ENCODE data around the gene DOCK3.
A peak's percentile ranks its signal among the peaks of the same experiment; 100 is the strongest.
"Not testable (repeated sequence)": the region's sequence is repeated elsewhere in the genome, so short reads cannot be mapped to it uniquely, and the experiment has no call there.

The DOCK3 gene

DNA sequence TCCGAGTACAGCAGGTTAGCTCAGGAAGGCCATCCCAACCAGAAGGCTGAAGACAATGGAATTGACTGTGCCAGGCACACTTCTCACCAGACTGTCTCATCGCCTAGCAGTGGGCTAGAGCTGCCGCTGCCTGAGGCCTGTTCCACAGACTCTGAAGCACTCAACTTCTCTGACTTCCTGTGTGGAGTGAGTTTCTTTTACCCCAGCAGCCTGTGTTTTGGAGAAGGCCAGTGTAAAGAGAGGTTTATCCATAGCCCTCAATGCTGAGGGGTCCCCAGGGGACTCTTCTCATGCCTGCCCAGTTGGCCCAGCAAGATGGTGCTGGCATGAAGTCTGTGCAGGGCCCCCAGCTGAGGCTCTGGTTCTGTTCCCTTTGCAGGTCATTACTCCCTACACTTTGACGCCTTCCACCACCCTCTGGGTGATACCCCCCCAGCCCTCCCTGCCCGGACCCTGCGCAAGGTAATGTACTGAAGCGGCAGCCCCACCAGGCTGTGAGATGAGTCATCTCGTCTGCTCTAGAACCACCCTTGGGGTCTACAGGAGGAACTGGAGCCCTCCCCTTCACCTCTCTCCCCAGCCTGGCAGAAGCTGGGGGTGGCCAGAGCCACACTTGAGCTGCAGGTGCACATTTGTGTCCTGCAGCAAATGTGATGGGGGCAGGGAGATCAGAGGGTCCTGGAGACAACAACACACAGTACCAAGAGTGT, 705.2 kb downstream of the DOCK3 start:
- no peak for DNase-seq

DNA sequence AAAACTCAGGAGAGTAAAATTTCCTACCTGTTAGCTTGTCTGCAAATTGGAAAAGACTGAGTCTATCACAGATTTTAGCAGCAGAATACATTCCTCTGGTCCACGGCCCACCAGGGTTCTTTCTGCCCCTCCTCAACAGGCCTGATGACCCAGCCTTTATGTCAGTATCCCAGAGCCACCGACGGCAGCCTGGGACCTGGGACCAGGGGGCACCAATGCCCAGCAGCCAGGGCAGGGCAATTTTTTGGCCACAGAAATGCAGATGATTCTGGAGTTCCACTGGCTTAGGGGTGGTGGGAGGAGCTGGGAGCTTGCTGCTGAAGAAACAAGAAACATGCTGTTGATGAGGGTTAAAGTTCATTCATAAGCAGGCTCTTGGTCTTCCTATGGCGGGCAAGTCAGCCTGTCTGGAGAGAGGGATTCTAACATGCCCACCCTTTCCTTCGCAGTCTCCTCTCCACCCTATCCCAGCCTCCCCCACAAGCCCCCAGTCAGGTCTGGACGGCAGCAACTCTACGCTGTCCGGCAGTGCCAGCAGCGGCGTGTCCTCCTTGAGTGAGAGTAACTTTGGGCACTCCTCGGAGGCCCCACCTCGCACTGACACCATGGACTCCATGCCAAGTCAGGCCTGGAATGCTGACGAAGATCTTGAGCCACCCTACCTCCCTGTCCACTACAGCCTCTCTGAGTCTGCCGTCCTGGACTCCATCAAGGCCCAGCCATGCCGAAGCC, 706.0 kb downstream of the DOCK3 start:
- DNase-seq, result no peak

DNA sequence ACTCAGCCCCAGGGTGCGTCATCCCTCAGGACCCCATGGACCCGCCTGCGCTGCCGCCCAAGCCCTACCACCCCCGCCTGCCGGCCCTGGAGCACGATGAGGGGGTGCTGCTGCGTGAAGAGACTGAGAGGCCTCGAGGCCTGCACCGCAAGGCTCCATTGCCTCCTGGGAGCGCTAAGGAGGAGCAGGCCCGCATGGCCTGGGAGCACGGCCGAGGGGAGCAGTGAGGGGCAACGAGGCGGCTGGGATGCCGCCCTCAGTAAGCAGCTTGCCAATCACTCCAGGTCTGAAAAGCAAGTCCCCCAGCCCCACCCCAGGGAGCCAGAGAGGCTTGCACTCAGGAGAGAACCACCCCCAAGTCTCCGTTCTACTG, 706.6 kb downstream of the DOCK3 start:
- DNase-seq, result no peak

DNA sequence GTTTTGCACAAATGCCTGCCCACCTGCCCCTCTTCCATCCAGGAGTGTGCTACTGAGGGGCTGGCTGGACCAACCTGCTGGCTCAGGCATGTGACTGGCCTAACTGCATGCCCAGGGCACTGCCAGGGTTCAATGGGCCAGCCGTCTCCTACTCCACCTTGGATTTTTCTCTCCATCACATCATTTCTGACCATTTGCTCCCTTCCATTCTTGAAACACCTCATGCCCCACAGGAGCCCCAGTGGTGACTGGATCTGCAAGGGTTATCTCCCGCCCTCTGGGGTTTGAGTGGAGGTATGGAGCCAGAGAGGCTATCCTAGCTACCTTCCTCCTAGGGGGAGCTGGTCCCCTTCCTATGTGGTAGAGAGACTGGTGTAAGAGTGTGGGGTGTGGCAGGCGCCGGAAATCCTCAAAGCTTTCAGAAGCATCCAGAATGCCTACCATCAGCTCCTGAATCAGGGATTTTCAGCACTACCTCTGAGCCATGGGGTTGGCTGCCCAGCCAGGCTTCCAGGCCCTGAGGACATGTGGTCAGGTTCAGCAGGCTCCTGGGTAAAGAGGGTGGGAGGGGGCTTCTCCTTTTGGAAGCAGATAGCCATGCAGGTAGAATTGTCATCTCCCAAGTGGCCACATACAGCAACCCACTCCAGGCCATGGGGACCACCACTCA, 707.5 kb downstream of the DOCK3 start:
- no peak for DNase-seq

DNA sequence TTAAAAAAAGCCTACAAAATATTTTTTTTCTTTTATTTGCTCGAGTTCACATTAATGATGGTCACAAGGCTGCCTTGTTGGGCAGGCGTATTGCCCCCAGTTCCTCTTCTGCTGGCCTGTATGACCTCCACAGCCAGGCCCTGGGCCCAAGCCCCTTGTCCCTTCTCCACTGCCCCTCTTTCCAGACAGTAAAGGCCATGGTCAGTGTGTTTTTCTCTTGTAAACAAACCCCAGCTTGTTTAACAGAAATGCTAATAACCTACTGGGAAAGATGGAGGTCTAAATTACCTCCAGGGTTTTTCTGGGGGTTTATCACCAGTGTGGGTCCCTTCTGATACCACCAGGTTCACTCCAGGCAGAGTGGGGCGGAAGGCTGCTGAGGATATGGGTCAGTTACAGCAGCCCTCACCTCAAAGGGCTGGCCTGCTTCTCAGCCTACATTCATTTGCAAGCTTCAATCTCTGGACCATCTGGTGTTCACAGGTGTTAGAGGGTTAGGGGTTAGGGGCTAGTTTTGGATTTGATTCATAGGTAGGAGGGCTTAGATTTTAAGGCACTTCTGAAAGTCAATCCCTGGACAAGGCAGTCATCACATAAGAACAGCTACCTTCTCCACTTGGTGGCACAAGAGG, 708.3 kb downstream of the DOCK3 start:
- no peak for DNase-seq

DNA sequence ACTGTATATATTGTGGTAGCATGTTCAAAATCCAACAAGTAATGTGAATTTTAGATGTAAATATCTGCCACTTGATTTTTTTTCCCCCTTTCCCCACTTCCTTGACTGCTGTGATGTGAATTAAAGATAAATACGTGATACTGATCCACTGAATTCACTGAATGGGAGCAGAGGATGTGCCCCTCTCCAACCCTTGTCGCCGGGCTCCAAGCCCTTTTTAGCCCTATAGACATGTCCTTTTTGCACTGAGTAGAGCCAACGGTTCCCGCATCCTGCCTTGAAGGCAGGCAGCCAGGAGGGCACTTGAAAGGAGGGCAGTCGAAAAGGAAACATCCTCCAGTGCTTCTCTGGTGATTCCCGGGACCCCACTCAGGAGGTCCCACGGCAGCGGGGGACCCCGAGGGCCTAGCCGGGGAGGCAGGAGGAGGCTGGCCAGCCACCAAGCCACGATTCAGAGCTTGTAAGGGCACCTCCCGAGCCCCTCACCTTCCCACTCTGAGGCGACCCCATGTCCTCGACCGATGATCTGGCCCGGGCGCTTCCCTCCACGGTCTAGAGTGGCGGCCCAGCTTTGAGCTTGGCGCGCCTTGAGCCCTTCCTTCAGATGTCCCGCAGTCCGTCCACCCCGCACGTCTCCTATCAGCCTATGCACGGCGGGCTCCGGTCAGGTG, 709.5 kb downstream of the DOCK3 start:
- peak; percentile 18 for DNase-seq

DNA sequence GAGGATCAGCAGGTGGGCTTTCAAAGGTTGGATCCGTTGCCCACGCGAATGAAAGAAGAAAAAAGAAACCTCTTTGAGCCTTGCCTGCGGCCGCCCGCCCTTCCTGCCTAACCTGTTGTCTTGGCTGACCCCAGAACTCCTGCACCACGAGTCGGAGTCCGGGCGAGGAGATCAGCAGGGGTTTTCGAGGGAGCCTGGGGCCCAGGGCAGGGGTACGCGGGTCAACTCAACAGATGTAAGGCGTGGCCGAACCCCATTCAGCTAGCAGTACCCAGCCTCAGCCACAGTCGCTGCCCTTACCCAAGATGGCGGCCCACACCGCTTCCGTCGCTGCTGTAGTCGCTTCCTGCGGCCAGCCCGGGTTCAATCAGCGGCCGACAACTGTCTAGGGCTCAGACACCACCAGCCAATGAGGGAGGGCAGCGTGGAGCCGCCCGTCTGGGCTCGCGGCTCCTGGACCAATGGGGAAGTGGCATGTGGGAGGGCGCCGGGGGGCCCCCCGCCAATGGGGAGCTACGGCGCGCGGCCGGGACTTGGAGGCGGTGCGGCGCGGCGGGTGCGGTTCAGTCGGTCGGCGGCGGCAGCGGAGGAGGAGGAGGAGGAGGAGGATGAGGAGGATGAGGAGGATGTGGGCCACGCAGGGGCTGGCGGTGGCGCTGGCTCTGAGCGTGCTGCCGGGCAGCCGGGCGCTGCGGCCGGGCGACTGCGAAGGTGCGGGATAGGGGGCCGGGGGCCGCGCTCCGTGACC, 710.2 kb downstream of the DOCK3 start, which contains the start of gene MANF:
MANF (plus strand) TSS at position 566 of the 748 bp plus-strand sequence; CDS start at position 618, 52 bp downstream.
- DNase-seq, result peak; percentile 98

DNA sequence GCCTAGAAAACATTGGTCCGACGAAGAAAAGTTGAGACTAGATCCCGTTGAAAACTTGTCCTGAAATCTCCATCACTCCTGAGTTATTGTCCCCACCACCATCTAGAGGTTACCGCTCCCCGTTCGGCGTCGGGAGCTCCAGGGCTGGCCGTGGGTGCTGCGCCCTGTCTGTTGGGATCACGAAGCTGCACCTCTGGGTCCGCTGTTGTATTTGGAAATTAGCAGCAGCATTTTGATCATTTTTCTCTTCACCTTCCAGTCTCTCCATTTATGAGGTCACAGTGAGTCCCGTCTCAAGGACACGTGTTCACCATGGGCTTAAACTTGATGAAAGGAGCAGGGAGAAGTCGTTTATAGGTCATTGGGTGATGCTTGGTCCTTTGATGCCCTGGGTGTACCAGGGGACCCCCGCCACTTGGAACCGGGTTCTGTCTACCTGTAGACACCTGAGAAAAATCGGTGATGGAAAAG, 710.9 kb downstream of the DOCK3 start:
- peak; percentile 22 for DNase-seq

DNA sequence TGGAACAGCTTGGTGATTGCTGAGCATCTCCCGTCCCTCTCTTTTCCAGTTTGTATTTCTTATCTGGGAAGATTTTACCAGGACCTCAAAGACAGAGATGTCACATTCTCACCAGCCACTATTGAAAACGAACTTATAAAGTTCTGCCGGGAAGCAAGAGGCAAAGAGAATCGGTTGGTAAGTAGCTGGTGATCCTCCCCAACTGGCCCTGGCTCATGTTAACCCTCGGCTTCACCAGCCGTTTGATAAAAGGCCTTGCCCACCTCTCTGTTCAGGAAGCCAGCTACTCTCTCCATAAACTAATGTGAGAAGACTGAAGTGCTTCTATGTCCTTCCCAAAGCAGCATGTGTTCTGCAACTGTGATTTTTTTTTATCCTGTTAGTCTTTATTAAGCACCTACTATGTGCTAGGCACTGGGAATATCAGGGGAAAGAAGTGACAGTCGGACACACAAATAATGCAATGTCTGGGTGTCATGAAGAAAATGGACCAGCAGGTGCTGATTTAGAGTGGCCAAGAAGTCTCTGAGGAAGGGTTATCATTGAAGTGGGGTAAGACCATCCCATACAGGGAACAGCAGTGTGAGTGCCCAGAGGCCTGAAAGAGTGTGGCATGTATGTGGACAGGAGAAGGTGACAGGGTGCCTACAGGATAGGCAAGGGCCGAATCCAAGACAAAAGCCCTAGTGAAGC, 711.6 kb downstream of the DOCK3 start:
- DNase-seq, result no peak

DNA sequence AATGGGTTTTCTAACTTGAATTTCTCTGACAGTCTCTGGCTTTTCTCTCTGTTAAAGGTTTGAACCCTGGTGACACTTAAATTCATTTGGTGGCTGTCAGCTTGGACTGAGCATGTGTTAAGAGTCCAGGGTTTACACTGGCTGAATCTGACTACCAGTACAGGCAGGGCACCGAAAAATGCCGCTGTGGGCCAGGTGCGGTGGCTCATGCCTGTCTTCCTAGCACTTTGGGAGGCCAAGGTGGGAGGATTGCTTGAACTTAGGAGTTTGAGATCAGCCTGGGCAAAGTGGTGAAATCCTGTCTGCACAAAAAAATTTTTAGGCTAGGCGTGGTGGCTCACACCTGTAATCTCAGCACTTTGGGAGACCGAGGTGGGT, 712.1 kb downstream of the DOCK3 start:
- DNase-seq, result no peak

DNA sequence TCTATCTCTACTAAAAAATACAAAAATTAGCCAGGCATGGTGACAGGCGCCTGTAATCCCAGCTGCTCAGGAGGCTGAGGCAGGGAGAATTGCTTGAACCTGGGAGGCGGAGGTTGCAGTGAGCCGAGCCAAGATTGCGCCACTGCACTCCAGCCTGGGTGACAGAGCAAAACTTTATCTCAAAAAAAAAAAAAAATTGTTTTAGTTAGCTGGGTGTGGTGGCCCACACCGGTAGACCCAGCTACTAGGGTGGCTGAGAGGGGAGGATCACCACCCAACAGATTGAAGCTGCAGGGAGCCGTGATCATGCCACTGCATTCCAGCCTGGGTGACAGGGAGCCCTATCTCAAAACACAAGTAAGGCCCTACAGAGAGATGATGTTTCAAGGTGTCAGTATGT, 712.6 kb downstream of the DOCK3 start:
- DNase-seq, result not testable (repeated sequence)

DNA sequence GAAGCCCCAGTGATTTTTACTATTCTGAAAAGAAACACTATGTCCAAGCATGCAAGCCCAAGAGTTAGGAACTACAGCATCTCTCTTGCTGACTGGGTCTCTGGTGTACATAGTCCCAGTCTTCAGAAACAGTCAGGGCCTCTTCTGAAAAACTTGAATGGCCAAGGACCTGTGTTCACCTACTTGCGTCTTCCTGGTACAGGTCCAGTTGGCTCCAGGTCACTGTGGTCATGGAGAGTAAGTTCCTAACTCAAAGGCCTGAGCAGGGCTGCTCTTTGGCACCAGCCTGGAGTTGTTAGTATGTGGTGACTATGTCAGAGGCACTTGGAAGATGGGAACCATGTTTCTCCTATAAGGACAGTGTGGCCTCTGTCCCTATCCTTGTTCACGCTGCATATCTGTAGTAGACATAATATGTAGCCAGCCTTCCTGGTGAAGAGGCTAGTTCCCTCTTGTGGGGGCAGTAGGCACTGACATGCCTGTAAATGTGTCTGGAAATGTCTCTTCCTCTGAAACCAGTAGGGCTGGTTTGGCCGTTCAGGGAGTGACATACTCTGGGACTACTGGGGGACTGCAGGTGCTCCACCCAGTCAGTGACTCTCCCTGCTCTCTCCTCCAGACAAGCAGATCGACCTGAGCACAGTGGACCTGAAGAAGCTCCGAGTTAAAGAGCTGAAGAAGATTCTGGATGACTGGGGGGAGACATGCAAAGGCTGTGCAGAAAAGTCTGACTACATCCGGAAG, 713.7 kb downstream of the DOCK3 start:
- DNase-seq, result no peak

DNA sequence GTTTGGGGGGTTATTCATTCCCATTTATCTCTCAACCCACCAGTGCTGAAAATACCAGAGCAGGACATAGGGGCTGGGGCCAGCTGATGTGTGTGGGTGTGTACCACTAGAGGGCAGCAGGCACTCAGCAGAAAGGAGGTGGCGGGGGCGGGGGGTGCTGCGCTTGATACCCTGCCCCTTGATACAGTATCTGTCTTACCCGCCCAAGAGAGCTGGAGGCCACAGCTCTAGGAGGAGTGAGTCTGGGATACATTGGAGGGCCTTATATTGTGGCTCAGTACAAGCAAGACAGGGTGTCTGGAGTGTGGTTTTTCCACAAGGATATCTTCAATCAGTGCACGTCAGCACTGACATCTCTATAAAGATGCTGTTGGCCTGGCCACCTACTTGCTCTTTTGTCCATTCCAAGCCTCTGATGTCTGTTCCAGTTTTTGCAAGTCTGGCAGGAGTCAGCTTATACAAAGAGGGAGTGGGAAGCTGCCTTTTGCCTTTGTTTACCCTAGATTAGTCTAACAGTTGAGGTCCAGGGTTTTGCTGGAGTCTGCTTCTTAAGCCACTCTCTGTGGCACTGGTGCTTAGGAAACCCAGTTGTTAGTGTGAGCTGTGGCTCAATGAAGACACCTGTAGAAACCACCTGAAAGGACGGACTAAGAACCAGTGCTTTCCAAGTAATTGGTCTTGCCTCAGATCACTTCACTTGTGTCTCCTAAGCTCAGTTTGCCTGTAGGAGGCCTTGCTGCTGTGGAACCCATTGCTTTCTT, 714.9 kb downstream of the DOCK3 start:
- peak; percentile 68 for DNase-seq

DNA sequence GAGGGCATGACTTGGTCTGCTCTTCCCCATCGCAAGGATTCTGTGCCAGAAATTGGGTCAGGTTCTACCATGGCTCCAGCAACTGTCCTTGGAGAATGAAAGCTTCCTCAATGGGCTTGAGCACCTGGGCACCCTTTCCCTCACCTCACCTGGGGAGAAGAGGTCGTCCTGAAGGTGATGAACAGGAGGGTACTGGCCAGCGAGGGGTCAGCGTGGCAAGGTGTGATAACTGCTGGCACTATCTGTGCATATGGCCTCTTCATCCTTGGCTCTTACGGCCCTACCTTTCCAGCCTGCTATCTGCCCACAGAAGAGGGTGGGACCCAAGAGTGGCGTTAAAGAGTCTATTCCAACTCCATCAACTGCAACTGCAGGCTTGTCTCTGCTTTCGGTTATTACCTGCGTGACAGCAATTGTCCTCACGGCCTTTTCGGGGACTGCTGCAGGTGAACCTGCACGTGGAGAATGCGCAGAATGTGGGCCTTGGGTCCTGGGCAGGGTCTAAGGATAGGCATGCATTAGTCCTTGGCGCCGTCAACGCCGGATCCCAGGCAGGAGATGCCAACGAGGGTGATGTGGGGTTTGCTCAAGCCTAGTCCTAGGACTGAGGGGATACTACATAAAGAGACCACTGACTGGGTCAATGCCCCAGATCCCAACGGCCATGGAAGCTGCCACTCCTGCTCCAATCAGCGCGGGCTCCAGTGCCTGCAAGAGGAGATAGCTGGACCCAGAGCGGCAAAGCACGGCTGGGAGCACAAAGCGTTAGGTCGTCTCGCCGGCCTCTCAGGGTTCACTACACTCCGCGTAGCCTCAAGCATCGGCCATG, 715.7 kb downstream of the DOCK3 start:
- no peak for DNase-seq

DNA sequence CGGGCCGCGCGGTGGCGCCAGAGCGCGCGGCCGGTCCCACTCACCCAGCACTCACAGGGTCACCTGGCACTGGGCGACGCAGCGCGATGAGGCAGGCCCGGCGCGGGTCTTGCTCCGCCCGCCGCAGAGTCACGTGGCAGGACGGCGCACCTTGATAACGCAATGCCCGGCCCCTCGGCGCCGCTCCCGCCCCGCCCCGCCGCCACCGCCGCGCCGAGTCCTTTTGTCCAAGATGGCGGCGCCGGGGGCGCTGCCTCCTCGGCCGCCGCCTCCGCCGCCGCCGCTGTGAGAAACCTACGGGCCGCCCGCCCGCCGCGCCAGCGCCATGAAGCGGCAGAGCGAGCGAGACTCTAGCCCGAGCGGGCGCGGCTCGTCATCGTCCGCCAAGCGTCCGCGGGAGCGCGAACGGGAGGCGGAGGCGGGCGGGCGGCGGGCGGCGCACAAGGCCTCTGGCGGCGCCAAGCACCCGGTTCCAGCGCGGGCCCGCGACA, 716.4 kb downstream of the DOCK3 start, which contains the start of gene RBM15B:
RBM15B (plus strand) TSS at position 211 of the 491 bp plus-strand sequence; CDS start at position 326, 115 bp downstream.
- DNase-seq, result peak; percentile 98

DNA sequence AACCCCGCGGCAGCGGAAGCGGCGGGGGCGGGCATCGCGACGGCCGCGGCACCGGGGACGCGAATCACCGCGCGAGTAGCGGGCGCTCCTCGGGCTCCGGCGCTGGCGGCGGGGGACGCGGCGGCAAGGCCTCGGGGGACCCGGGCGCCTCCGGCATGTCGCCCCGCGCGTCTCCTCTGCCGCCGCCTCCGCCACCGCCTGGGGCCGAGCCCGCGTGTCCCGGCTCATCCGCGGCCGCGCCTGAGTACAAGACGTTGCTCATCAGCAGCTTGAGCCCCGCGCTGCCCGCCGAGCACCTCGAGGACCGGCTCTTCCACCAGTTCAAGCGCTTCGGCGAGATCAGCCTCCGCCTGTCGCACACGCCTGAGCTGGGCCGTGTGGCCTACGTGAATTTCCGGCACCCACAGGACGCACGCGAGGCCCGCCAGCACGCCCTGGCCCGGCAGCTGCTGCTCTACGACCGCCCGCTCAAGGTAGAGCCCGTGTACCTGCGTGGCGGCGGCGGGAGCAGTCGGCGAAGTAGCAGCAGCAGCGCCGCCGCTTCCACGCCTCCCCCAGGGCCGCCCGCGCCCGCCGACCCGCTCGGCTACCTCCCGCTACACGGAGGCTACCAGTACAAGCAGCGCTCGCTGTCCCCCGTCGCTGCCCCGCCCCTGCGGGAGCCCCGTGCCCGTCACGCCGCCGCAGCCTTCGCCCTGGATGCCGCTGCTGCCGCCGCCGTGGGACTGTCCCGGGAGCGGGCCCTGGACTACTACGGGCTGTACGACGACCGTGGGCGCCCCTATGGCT, 717.0 kb downstream of the DOCK3 start:
- peak; percentile 56 for DNase-seq

DNA sequence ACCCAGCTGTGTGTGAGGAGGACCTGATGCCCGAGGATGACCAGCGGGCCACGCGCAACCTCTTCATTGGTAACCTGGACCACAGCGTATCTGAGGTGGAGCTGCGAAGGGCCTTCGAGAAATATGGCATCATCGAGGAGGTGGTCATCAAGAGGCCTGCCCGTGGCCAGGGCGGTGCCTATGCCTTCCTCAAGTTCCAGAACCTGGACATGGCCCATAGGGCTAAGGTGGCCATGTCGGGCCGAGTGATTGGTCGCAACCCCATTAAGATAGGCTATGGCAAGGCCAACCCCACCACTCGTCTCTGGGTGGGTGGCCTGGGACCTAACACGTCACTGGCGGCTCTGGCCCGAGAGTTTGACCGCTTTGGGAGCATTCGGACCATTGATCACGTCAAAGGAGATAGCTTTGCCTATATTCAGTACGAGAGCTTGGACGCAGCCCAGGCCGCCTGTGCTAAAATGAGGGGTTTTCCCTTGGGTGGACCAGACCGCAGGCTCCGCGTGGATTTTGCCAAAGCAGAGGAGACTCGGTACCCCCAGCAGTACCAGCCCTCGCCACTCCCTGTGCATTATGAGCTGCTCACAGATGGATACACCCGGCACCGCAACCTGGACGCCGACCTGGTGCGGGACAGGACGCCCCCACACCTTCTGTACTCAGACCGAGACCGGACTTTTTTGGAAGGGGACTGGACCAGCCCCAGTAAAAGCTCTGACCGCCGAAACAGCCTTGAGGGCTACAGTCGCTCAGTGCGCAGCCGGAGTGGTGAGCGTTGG, 717.8 kb downstream of the DOCK3 start:
- no peak for DNase-seq
